T-helper 1 cell treated with Interleukin-12 subunit alpha and Interleukin-12 subunit beta and Interleukin-4 antibody, amounts not matched to agents 30 μg/mL and 1 μg/mL, for 36 hours (primary cell): Measurements from ENCODE around the gene C7orf25.
A peak's percentile ranks its signal among the peaks of the same experiment; 100 is the strongest.

Source experiments
- H3K27ac Mint-ChIP-seq: one replicate; pipeline ENCODE4 v1.8.0; 2021; ENCODE audit warnings: mild to moderate bottlenecking, mixed read lengths
- H3K27me3 Mint-ChIP-seq: one replicate; pipeline ENCODE4 v1.8.0; 2021; ENCODE audit warnings: low read depth, mixed read lengths
- H3K36me3 Mint-ChIP-seq: one replicate; pipeline ENCODE4 v1.8.0; 2021; ENCODE audit warnings: low read depth, mixed read lengths
- H3K4me1 Mint-ChIP-seq: one replicate; pipeline ENCODE4 v1.8.0; 2021; ENCODE audit warnings: low read depth, mixed read lengths
- H3K4me3 Mint-ChIP-seq: one replicate; pipeline ENCODE4 v1.8.0; 2021; ENCODE audit warnings: mild to moderate bottlenecking, moderate library complexity, mixed read lengths
- H3K9me3 Mint-ChIP-seq: one replicate; pipeline ENCODE4 v1.8.0; 2021; ENCODE audit warnings: mixed read lengths

Gene C7orf25

DNA sequence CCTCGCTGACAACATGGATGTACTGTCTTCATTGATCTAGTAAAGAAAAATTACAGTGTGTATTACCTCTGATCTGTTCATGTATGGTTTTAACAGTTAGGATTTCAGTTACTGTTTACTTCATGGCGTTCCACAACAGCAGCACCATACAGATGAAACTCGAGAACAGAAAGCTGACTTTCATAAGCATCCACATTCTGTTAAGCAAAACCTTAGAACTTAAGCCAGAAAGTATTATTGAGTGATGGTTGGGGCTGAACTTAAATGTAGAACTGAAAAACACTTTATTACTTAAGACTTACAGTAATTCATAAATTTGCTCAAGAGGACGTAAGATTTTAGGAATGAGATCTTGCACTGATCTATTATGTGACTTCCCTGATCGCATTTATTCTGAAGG is 24.0 kb upstream of the C7orf25 start:
- Mint-ChIP-seq H3K27ac (no peak overlapping the region), H3K27me3 (no peaks in the 10 kb centered on the region), H3K4me3 (no peak overlapping the region), H3K36me3 (peaks cover 27% of the 10 kb centered on the region), H3K4me1 (peaks cover 36% of the 10 kb centered on the region), H3K9me3 (no peaks in the 10 kb centered on the region)

DNA sequence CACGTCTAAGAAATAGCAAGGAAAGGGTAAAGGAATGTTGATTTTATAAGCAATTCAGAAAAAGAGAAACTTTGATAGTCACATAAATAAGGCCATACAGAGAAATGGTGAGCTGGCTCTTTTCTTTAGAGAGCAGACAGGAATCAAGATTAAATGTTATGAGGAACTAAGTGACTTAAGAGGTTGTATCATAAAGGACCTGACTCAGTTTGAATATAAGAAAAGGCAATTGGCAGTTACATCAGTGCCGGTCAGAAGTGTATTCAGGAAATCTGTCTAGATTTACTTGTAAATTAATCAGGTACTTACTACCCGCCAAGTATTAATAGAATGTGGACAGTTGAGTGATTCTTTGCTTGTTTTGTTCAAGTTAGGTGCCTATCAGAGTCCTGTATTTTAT is 22.4 kb upstream of the C7orf25 start:
- peaks cover 29% of the 10 kb centered on the region for H3K36me3 Mint-ChIP-seq
- no peaks in the 10 kb centered on the region for H3K9me3 Mint-ChIP-seq
- peaks cover 36% of the 10 kb centered on the region for H3K4me1 Mint-ChIP-seq
- H3K27me3 Mint-ChIP-seq = no peaks in the 10 kb centered on the region
- no peak overlapping the region for H3K27ac Mint-ChIP-seq
- H3K4me3 Mint-ChIP-seq = peak overlapping the region; percentile 49

DNA sequence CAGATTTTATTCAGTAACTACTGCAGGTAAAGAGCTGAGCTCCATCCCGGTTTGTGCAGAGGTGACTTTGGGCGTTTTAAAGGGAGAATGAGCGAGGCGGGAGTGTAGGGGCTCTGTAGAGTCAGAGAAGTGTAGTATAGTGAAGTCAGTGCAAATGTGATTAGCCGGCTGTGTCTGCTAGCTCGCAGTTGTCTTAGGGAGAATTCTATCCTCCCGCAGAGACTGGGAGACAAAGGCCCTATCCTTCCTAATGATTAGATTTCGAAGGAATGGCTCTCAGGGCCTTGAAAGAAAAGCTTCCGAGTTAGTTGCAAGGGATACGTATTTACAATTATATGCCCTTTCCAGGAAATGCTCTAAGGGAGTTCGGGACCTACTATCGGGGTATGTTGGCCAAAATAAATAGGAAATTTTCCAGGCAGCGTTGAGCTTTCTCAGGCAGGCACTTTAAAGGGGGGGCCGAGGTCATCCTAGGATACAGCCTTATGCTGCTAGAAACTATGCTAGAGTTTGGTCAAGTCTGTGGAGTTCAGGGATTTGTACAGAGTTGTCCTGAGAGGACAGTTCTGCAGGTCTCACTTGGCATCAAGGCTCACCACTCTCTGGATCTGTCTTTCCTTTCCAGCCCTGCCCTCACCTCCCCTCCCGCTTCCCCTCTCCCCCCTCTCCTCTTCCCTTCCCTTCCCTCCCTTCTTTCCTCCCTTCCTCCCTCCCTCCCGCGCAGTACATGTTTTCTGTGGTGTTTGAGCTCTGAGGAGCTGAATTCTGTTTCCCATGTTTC is 21.1 kb upstream of the C7orf25 start:
- no peaks in the 10 kb centered on the region for H3K27me3 Mint-ChIP-seq
- peaks cover 43% of the 10 kb centered on the region for H3K4me1 Mint-ChIP-seq
- H3K9me3 Mint-ChIP-seq = no peaks in the 10 kb centered on the region
- H3K4me3 Mint-ChIP-seq = peak overlapping the region; percentile 94
- H3K27ac Mint-ChIP-seq = peak overlapping the region; percentile 95
- peaks cover 29% of the 10 kb centered on the region for H3K36me3 Mint-ChIP-seq

DNA sequence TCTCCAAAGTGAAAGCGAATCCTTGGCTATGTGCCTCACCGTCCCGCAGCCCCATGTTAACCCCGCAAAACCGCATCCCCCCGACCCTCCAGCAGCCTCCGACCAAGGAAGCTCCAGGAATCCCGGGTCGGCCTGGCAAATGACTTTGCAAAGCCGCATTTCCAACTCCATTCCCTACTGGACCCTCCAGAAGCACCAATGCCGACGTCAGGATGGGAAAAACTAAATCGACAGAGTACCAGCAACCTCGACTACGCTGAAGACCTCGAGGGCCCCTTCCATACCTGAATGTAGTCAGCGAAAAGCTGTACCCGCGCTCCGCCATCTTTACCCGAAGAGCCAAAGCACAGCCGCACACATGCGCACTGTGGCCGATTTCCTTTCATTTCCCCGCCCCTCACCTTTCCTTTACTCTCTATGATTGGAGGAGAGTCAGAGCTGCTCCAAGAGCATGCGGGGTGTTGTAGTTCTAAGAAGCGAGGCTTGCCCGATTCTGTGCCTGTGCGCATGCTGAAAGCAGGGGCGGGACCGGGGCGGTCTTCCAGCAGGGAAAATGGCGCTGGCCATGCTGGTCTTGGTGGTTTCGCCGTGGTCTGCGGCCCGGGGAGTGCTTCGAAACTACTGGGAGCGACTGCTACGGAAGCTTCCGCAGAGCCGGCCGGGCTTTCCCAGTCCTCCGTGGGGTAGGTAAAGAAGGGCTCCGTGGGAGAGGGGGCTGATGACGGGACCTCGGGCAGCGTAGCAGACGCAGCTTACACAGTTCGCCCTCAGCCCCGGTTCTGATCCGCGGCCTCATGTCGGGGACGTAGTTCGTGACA is 20.2 kb upstream of the C7orf25 start, which contains the start of the genes MRPL32 and PSMA2:
Gene MRPL32 (plus strand): TSS at position 543 of the 818 bp plus-strand sequence. CDS start 11 bp downstream, at position 554.
Gene PSMA2 (minus strand): TSS at position 341 of the 818 bp plus-strand sequence. CDS start 16 bp downstream, at position 325.
- H3K36me3 Mint-ChIP-seq = peaks cover 26% of the 10 kb centered on the region
- H3K4me1 Mint-ChIP-seq = peaks cover 48% of the 10 kb centered on the region
- no peaks in the 10 kb centered on the region for H3K27me3 Mint-ChIP-seq
- H3K9me3 Mint-ChIP-seq = no peaks in the 10 kb centered on the region
- H3K4me3 Mint-ChIP-seq = peak within 1 kb of the TSS; percentile 94
- peak within 1 kb of the TSS; percentile 95 for H3K27ac Mint-ChIP-seq

DNA sequence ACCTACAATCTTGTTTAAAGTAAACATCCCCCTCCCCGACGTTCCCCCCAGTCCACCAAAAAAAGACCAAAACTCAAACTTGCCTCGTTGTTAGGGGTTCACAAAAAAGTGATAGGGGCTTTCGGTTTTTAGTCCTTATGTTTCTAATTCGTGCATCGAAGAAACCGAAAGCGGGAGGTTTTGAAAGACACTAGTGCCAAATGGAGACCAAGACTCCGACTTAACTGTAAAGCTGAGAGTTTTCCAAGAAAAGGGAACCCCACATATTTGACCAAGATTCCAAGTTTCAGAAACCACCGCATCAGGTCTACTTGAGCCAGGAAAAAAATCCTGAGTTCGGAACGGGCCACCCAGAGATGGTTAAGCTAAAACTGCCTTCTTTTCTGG is 19.6 kb upstream of the C7orf25 start:
- Mint-ChIP-seq H3K4me1 (peaks cover 44% of the 10 kb centered on the region), H3K27me3 (no peaks in the 10 kb centered on the region), H3K4me3 (peak overlapping the region; percentile 94), H3K36me3 (peaks cover 28% of the 10 kb centered on the region), H3K9me3 (no peaks in the 10 kb centered on the region), H3K27ac (peak overlapping the region; percentile 95)

DNA sequence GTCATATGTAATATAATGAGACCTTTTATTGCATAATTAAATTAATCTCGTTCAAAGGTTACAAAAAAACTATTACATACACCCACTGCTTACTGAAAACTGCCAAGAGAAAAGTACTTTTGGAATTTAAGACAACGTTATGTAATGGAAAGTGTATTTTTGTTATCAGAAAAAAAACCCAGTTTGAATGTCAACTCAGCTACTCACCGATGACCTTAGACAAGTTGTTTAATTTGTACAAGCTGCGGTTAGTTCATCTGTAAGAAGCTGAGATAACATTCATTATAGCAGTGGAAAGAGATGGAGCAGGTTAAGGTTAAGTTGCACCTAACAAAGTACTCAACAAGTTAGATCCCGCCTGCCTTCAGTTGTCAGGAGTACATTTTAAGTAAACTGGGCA is 19.0 kb upstream of the C7orf25 start:
- no peaks in the 10 kb centered on the region for H3K9me3 Mint-ChIP-seq
- H3K27ac Mint-ChIP-seq = peak overlapping the region; percentile 95
- H3K27me3 Mint-ChIP-seq = no peaks in the 10 kb centered on the region
- H3K4me1 Mint-ChIP-seq = peaks cover 43% of the 10 kb centered on the region
- peak overlapping the region; percentile 94 for H3K4me3 Mint-ChIP-seq
- H3K36me3 Mint-ChIP-seq = peaks cover 26% of the 10 kb centered on the region

DNA sequence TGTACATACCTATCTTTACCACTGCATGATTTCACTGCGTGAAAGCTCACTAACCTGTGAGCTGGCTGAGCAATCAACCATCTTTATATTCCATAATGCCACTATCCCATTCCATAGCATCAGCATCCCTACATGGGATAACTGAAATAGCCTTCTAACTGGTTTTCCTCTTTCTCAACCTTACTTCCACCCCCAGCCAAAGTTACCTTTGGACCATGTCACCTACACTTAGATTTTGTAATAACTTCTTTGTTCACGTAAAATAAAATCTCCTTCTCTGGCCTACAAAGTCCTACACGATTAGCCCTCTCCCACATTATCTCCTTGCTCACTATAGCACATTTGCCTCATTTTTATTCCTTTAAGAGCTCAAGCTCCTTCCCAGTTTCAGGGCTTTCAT is 17.6 kb upstream of the C7orf25 start:
- peaks cover 46% of the 10 kb centered on the region for H3K4me1 Mint-ChIP-seq
- no peaks in the 10 kb centered on the region for H3K27me3 Mint-ChIP-seq
- peaks cover 28% of the 10 kb centered on the region for H3K36me3 Mint-ChIP-seq
- H3K27ac Mint-ChIP-seq = peak overlapping the region; percentile 10
- no peaks in the 10 kb centered on the region for H3K9me3 Mint-ChIP-seq
- peak overlapping the region; percentile 49 for H3K4me3 Mint-ChIP-seq

DNA sequence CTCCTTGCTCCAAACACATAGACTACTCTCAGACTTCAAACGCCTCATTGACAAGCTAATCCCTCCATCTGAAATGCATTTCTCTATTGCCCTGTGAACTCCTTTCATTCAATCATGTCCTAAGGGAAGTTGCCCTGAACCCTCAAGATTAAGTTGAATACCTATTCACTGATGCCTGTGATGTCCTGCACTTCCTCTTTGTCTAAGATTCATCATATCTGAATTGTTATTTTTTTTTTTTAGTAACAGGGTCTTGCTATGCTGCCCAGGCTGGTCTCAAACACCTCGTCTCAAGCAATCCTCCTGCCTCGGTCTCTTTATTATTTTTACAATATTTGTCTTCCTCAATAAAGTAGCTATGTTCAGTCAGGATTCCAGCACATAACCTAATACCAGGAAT is 16.9 kb upstream of the C7orf25 start:
- Mint-ChIP-seq H3K4me1 (peaks cover 43% of the 10 kb centered on the region), H3K4me3 (no peak overlapping the region), H3K27me3 (no peaks in the 10 kb centered on the region)

DNA sequence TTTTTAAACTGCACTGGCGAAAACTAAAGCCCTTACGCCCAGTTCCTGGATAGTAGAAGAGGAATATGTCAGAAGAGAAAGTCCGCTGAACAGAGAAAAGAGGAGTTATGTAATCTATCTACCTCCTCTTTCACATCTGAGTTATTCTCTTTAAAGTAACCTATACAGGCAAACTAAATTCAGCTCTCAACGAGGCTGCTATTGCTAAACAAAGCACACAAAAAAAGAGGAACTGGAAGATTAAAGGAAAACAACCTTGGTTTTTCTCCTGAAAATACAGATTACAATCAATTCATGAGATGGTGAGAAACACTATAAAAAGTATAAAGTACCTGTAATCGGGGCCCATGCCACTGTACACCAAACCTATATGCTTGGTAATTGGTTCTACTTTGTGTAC is 14.3 kb upstream of the C7orf25 start:
- H3K4me1 Mint-ChIP-seq = peaks cover 38% of the 10 kb centered on the region
- H3K27me3 Mint-ChIP-seq = no peaks in the 10 kb centered on the region
- H3K36me3 Mint-ChIP-seq = peaks cover 42% of the 10 kb centered on the region
- H3K27ac Mint-ChIP-seq = no peak overlapping the region
- no peaks in the 10 kb centered on the region for H3K9me3 Mint-ChIP-seq
- H3K4me3 Mint-ChIP-seq = no peak overlapping the region

More for the DNA sequence above, 16.9 kb upstream of the C7orf25 start:
- Mint-ChIP-seq H3K36me3 (peaks cover 28% of the 10 kb centered on the region), H3K27ac (peak overlapping the region; percentile 21), H3K9me3 (no peaks in the 10 kb centered on the region)

DNA sequence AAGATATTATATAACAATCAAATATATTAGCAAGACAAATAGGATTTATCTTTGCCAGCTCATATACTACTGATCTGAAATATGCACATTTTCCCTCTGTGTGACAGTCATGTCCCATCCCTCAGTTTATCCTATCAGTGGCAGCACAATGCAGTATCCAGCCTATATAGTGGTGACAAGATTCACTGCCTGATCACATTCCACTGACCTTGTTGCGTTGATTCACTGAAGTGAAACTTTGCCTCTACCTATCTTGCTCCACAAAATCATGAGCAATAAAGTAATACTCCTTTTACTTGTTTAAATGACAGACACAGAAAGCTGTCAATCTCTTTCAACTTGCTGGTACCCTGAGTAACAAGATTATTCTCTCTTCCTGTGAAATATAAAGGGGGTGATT is 13.8 kb upstream of the C7orf25 start:
- no peak overlapping the region for H3K4me3 Mint-ChIP-seq
- H3K4me1 Mint-ChIP-seq = peaks cover 34% of the 10 kb centered on the region
- peak overlapping the region; percentile 8 for H3K27ac Mint-ChIP-seq
- H3K27me3 Mint-ChIP-seq = no peaks in the 10 kb centered on the region
- H3K36me3 Mint-ChIP-seq = peaks cover 47% of the 10 kb centered on the region
- H3K9me3 Mint-ChIP-seq = no peaks in the 10 kb centered on the region

DNA sequence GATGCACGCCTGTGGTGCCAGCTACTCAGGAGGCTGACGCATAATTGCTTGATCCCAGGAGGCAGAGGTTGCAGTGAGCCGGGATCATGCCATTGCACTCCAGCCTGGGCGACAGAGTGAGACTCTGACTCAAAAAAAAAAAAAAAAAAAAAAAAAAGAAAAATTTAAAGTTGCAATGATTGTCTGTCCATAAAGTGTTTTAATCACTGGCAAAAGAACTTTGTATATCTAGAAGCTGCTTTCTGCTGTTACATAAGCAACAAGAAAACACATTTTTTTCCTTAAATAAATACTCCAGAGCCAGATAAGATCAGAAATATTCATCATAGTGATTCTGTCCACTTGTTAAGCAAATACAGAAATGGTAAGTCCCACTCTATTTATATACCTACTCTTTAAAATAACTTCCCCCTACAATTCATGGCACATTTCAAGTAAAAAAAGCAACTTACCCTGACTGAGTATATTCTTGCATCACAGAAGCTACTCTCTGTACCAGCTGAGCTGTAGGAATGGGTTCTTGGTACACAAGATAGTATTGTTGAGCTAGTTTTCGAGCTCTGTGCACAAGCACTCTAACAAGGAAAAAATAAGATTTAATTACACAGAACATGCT is 12.5 kb upstream of the C7orf25 start:
- Mint-ChIP-seq H3K4me3 (no peak overlapping the region), H3K27ac (no peak overlapping the region), H3K9me3 (no peaks in the 10 kb centered on the region), H3K36me3 (peaks cover 50% of the 10 kb centered on the region), H3K4me1 (peaks cover 26% of the 10 kb centered on the region), H3K27me3 (no peaks in the 10 kb centered on the region)

DNA sequence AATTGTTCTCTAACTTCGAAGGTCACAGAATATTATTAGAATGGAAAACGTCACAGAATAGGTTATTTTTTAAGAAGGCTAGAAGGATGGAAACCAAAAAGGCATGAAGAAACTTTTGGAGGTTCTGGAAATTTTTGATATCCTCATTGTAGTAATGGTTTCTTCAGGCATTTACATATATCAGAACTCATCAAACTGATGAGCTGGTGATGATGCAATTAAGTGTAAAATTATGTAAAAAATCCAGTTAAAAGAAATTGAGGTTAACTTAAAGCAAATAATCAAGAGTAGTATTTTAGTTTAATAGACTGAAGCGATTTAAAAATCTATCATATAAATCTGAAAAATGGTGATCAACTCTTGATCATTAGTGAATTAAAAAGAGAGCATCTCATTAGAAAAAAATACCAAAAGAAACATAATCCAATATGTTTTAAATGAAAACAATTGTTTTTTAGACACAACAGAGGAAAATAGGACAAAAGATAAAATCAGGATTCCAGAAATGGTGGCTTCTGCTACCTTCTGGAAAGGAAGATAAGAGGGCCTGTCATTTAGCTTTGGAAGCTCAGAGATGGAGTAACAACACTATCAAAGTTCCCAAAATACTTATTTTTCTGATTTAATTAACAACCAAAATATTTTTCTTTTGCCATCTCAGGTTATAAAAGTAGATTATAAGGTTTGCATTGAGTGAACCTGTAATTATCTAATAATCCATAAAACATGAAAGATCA is 10.3 kb upstream of the C7orf25 start:
- Mint-ChIP-seq H3K27me3 (no peaks in the 10 kb centered on the region), H3K4me3 (no peak overlapping the region), H3K36me3 (peaks cover 55% of the 10 kb centered on the region), H3K27ac (no peak overlapping the region), H3K9me3 (no peaks in the 10 kb centered on the region), H3K4me1 (peaks cover 12% of the 10 kb centered on the region)

DNA sequence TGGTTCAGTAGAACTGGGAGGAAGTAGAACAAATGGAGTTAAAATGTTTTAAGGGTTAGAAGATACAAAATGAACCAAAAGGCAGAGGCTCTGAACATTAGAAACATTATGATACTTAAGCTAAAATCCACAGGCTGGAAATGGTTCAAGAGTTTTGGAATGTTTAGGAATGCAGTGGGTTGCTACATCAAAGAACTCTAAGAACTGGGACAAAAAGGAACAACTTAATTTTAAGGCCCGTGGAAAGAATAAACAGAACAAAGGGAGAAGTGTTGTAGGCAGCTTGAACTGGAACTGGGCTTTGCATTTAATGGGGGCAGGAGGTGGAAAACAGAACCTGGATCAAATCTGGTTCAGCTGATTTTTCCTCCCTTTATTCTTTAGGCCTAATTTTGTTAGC is 3.5 kb upstream of the C7orf25 start:
- Mint-ChIP-seq H3K27me3 (no peaks in the 10 kb centered on the region), H3K4me1 (peaks cover 43% of the 10 kb centered on the region), H3K36me3 (peaks cover 49% of the 10 kb centered on the region), H3K27ac (no peak overlapping the region), H3K9me3 (no peaks in the 10 kb centered on the region), H3K4me3 (no peak overlapping the region)
